GM21360 (cell line): Measurements from ENCODE around the gene EMSY.
"Not testable (repeated sequence)": the region's sequence is repeated elsewhere in the genome, so short reads cannot be mapped to it uniquely, and the experiment has no call there.

ENCODE experiments used
- ATAC-seq: cut with Tn5 transposase; IDR thresholded peaks from one replicate; pipeline ENCODE4 v1.9.1; 2021; ENCODE audit warnings: mild to moderate bottlenecking, moderate library complexity; ENCODE audit not compliant: unreplicated experiment

The EMSY gene

DNA sequence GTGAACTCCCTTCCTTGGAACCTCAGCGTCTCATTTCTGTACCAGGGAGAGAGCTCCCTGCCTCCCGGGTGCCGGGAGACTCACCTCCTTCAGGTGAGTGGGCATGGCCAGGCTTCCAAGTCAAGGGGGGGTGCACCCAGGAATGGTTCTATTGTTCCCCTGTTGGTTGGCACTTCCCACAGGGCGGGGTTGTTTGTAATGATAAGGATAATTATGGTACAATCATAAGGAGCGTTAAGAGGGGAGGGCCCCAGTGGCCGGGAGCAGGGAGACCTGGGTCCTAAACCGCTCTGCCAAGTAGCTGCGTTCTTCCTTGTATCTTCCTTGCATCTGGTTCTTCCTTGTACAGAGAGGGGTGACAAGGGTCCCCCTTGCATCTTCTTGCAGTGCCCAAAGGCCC, 146.6 kb downstream of the EMSY start:
- no peak for ATAC-seq

DNA sequence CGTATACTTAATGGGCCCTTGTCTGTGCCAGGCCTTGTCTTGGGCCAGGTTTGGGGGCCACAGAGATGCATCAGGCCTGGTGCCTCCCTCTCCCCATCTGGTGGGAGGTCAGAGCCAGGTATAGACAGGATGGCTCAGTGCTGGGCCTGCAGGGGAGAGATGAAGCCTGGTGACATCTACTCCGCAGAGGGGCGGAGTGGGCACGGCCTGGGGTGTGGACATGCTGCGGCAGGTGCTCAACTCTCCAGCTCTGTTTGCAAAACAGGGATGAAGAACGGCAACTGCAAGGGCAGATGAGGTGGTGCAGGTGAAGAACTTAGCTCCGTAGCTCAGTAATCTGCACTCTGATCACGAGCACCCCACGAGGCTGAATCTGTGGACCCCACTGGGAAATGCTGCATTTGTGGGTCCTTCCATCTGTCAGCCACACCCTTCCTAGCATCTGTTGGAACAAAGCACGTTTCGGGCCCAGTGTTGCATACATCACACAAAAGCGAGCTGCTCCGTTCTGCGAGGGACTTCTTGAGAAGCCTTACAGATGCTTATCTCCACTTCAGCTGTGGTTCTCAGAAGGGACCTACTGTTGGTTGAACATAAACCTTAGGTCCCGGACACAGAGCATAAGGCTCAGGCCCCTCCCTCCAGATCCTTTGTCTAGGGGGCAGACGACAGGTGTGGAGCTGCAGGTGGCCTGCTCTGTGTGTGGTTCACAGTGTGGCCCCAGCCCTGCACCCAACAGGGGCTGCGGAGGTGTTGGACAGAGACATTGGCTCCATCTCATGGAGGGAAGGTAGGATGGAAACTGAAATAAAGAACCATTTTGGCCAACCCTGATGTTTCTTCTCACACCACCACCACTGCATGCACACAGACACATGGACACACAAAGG, 147.5 kb downstream of the EMSY start:
- ATAC-seq: no peak

DNA sequence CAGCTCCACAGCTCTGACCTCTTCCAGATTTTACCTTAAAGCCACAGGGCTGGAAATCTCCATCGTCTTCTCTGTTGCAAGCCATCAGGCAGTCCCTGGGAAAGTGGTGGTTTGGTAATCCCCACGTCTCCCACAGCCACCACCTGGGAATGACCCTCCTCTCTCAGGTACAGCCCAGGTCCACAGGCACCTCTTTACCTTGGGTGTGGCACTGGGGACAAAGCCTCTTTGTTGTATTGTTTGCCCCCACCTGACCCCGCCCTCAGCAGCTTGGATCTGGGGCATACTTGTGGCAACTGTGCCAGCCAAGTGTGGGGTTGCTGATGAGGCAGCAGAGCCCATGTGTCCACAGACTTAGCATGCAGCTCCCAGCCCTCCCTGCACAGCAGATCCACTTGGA, 148.1 kb downstream of the EMSY start:
- no peak for ATAC-seq

DNA sequence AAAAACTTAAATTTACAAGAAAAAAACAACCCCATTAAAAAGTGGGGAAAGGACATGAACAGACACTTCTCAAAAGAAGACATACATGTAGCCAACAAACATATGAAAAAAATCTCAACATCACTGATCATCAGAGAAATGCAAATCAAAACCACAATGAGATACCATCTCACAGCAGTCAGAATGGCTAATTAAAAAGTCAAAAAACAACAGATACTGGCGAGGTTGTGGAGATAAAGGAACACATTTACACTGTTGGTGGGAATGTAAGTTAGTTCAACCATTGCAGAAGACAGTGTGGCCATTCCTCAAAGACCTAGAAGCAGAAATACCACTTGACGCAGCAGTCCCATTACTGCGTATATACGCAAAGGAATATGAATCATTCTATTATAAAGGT, 150.3 kb downstream of the EMSY start:
- not testable (repeated sequence) for ATAC-seq

DNA sequence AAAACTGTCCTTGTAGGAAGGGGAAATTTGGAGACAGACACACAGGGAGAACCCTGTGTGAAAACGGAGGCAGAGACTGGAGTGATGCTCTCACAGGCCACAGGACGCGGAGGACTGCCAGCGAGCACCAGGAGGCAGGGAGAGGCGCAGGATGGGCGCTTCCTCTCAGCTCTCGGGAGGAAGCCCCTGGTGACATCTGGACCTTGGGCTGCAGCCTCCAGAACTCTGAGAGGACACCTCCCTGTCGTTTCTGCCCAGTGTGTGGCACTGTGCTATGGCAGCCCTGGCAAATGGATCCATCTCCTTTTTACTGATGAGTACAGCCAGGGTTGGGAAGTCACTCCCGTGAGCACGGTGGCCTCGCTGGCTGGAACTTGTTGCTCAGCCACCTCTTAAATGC, 151.8 kb downstream of the EMSY start:
- ATAC-seq: no peak

DNA sequence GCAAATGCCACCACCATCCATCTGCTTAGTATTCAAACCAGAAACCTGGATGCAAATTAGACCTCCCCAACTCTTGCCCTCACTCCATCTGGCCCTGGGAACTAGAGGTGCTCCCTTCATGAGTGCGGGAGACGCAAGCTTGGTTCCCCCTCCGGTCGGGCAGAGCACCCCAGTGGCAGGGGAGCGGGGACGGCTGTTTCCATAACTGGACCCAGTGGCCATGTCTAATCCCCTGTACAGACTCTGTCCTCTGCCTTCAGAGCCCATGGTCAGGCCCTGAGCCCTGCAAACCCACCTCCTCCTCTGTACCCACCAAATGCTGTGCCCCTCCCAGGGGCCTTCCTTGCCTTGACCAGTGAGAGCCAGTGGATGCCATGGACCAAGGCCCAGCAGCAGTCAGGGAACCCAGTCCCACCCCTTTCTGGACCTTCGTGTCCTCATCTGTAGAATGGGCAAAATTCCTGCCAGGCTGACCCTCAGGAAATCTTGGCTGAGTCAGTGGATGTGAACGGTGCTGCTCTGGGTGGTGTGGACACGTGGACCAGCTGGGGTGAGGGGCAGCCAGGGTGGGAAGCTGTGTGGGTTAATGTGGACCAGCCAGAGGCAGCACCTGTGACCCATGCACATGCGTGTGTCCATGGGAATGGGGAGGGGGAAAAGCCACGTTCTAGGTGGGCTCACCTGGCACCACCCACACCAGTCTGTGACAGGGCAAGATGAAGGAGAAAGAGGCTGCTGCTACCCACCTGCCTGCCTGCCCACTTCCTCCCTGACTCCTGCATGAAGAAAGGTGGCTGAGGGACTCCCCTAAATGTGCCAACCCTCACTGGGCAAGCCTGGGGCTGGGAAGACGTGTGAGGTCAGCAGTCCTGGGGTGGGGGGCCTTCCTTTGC, 153.0 kb downstream of the EMSY start:
- ATAC-seq: no peak

DNA sequence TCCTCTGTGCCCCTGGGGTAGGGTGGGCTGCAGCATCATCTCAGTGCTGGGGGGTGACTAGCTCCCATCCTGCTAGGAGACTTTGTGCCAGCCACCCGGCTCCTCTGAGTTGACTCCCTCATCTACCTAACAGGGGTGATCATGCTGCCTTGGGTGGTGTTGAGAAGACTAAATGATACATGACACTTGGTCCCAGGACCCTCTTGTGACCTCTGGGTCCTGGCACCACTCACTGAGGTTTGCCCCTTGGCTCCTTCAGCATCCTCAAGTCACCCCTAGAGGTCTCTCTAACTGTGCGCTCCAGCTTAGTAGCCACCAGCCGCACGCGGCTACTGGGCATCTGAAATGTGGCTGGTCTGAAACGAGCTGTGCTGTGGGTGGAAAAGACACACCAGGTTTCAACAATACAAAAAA, 153.6 kb downstream of the EMSY start:
- no peak for ATAC-seq

DNA sequence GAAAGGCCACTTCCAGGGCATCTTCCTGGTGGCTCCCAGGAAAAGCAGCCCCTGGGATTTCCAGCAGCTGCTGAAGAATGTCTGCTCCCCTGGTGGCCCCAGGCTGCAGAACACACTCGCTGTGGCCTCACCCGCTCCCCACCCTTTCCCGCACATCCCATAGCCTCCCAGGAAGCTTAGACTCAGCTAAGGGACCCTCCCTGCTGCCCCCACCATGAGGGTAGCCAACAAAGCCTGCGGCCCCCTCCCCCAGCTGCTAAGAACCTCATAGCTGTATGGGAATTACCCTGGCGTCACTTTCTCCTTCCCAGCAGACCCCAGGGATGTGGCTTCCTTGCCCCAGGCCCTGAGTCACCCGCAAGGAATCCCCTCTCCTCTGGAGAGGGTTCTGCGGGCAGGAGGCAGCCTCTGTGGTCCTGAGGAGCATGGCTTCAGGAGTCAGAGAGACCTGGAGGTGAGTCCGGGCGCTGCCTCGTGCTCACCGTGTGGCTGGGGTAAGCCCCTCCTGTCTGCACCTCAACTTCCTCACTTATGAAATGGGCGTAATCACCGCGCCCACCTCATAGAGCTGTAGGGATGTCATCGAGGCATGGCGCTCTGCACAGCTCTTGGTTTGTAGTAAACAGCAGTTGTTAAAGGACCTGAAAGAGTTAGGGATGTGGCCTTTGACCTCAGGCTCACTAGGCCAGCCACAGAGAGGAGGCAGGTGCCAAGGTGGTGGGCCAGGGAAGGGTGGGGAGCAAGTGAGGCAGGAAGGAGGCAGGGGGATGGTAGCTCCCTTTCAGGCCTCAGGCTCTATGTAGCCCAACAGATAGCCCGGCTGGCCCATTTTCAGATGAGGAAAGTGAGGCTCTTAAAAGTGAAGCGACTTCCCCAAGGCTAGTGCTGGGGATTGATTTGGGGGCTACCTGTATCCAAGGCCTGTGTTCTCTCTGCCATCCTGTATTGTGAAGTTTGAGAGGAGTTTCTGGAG, 154.5 kb downstream of the EMSY start:
- no peak for ATAC-seq

DNA sequence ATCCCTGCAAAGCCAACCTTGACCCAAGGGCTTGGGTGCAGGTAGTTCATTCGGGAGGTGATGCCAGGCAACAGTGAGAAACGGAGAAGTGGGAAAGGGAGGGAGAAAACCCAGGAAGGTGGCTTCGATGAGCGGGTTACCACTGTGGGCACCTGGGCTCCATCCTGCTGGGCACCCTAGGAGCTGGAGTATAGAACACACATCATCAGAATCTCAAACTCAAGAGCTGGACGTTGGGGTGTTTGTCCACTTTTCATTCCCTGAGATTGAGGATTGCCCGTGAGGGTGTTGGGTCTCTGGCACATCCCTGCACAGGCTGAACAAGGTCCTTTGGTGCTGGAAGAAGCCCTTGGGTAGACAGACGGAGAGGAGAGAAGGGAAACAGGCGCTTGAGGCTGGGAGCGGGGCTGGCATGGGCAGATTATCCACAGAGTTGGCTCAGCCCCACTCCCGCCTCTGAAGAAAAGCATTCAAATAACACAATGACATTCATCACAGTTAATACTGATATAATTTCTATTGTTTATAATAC, 155.4 kb downstream of the EMSY start:
- no peak for ATAC-seq

DNA sequence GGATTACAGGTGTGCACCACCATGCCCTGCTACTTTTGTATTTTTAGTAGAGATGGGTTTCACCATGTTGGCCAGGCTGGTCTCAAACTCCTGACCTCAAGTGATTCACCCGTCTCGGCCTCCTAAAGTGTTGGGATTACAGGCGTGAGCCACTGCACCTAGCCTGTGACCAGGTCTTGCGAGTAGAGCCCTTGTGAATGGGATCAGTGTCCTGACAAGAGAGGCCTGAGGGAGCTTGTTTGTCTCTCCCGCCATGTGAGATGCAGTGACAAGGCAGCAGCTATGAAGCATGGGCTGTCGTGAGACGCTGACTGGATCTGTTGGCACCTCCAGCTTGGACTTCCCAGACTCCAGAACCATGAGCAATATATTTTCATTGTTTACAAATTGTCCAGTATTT, 156.5 kb downstream of the EMSY start:
- ATAC-seq: no peak

DNA sequence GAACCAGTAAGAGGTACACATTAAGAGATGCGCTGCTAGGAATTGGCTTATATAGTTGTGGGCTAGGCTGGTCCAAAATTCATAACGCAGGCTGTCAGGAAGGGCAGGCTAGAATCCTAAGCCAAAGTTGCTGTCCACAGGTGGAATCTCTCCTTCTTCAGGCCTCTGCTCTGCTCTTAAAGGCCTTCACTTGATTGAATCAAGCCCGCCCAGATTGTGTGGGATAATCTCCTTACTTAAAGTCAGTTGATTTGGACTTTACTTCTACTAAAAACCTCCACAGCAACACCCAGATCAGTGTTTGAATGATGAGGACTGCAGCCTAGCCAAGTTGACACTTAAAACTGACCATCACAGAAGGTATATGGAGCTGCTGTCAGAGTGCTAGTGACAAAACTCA, 156.9 kb downstream of the EMSY start:
- ATAC-seq: no peak

DNA sequence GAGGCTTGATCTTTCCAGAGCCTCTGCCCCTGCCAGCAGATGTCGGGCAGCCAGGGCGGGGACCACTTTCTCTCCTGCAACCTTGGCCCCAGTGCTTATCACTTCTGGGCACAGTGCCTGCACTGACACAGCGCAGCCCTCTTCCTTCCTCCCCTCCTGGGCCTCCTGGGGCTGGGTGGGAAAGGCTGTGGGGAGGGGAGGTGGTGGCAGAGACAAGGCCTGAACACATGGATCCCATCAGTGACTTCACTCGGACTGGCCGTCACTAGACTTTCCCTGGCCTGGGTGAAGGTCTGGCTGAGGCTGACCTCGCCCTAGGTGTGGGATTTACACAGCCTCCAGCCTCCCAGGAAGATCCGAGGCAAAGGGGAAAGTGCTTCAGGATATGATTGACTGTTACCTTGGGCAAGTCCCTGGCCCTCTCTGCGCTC, 157.6 kb downstream of the EMSY start:
- no peak for ATAC-seq
